WTC11 (cell line): ENCODE data around the gene CDKN1B.

Source experiments
- CTCF ChIP-seq: fragments of 200-600 bp; IDR thresholded peaks from 2 replicates; pipeline ENCODE4 v1.8.0; 2022; ENCODE audit warnings: antibody characterized with exemption
- E2F5 ChIP-seq: sonication (generic); formaldehyde crosslinking; IDR thresholded peaks from 2 replicates; pipeline ENCODE4 v1.8.1; 2022; ENCODE audit warnings: mild to moderate bottlenecking, moderate library complexity, missing genetic modification reagents
- ESRRA ChIP-seq: sonication (generic); formaldehyde crosslinking; IDR thresholded peaks from 2 replicates; pipeline ENCODE4 v1.8.1; 2022; ENCODE audit warnings: mild to moderate bottlenecking, missing genetic modification reagents, borderline replicate concordance
- FOXK1 ChIP-seq: sonication (generic); formaldehyde crosslinking; IDR thresholded peaks from 2 replicates; pipeline ENCODE4 v1.8.0; 2022; ENCODE audit warnings: mild to moderate bottlenecking, moderate library complexity, missing genetic modification reagents
- HMGXB4 ChIP-seq: sonication (generic); formaldehyde crosslinking; IDR thresholded peaks from 2 replicates; pipeline ENCODE4 v1.8.1; 2023; ENCODE audit warnings: mild to moderate bottlenecking, moderate library complexity, missing genetic modification reagents
- MAX ChIP-seq: sonication (generic); formaldehyde crosslinking; IDR thresholded peaks from 2 replicates; pipeline ENCODE4 v1.8.0; 2022; ENCODE audit warnings: mild to moderate bottlenecking, missing genetic modification reagents
- NFATC4 ChIP-seq: fragments of 250-450 bp; sonication (Bioruptor Pico); IDR thresholded peaks from 2 replicates; pipeline ENCODE4 v1.9.0; 2021; ENCODE audit warnings: mild to moderate bottlenecking
- NR1H2 ChIP-seq: sonication (generic); formaldehyde crosslinking; IDR thresholded peaks from 2 replicates; pipeline ENCODE4 v1.9.0; 2021; ENCODE audit warnings: mild to moderate bottlenecking, moderate library complexity, missing genetic modification reagents
- PREB ChIP-seq: sonication (generic); formaldehyde crosslinking; IDR thresholded peaks from 2 replicates; pipeline ENCODE4 v1.8.1; 2022; ENCODE audit warnings: mild to moderate bottlenecking, missing genetic modification reagents, moderate library complexity, borderline replicate concordance
- STAT6 ChIP-seq: sonication (generic); formaldehyde crosslinking; conservative IDR thresholded peaks from 2 replicates; pipeline ENCODE4 v1.8.1; 2023; ENCODE audit warnings: mild to moderate bottlenecking, low read depth, missing genetic modification reagents, moderate library complexity
- USF2 ChIP-seq: sonication (generic); formaldehyde crosslinking; IDR thresholded peaks from 2 replicates; pipeline ENCODE4 v1.8.1; 2023; ENCODE audit warnings: mild to moderate bottlenecking, missing genetic modification reagents, moderate library complexity
- ZNF317 ChIP-seq: sonication (generic); formaldehyde crosslinking; IDR thresholded peaks from 2 replicates; pipeline ENCODE4 v1.8.1; 2023; ENCODE audit warnings: low read depth, mild to moderate bottlenecking, moderate library complexity, missing genetic modification reagents, borderline replicate concordance
- ZNF423 ChIP-seq: fragments of 250-450 bp; sonication (Bioruptor Pico); IDR thresholded peaks from 2 replicates; pipeline ENCODE4 v2.1.2; 2022; ENCODE audit warnings: mild to moderate bottlenecking, moderate library complexity

GRCh38 chr12:12686472-12686871 lies 30.7 kb upstream of the CDKN1B start:
- no peak for TF ChIP-seq CTCF
- TF ChIP-seq PREB: no peak
- TF ChIP-seq HMGXB4 (CRISPR knock-in tag): no peak
- TF ChIP-seq STAT6 (CRISPR knock-in tag): no peak
- no peak for TF ChIP-seq USF2 (CRISPR knock-in tag)
- TF ChIP-seq E2F5 (CRISPR knock-in tag): no peak
- no peak for TF ChIP-seq FOXK1 (CRISPR knock-in tag)
- no peak for TF ChIP-seq ZNF423 (CRISPR knock-in tag)
- TF ChIP-seq ZNF317: no peak
- TF ChIP-seq NFATC4 (CRISPR knock-in tag): no peak
- no peak for TF ChIP-seq NR1H2 (CRISPR knock-in tag)
- no peak for TF ChIP-seq MAX
- no peak for TF ChIP-seq ESRRA (CRISPR knock-in tag)
